ENCODE data around the gene KIRREL2. TPM values are rescaled to one million over a fixed set of nuclear protein-coding genes. Genes with fewer than 3 reads are reported as not detected.

KIRREL2 gene
- under 1 TPM; 0.55 to 0.58 TPM for total RNA-seq

- peak; percentile 38 for DNase-seq
- Mint-ChIP-seq H3K27ac (no peak within 1 kb of the TSS), H3K36me3 (ENCODE audit: low read depth) (no peaks in the 10 kb centered on the region), H3K4me1 (peaks cover 5% of the 10 kb centered on the region), H3K9me3 (no peaks in the 10 kb centered on the region), H3K4me3 (peak within 1 kb of the TSS; percentile 67), H3K27me3 (peaks cover 68% of the 10 kb centered on the region)
- ChIA-PET CTCF (no interaction called here), POLR2A (interaction anchor here (1.8 kb wide), 1 partner anchor 13 kb away, joined by 5 read pairs; no protein-coding TSS in a partner anchor)
Observed at GRCh38 chr19:35856546-35857149, at the start of gene KIRREL2. Gene KIRREL2, plus strand, starts transcription at chr19:35856911. Its CDS starts 209 bp downstream, at chr19:35857120.

- no peak overlapping the region for H3K4me3 Mint-ChIP-seq
- no peak overlapping the region for H3K27ac Mint-ChIP-seq
- H3K27me3 Mint-ChIP-seq, result peaks cover 4% of the 10 kb centered on the region
- POLR2A ChIA-PET, result no interaction called here
- CTCF ChIA-PET, result no interaction called here
- no peaks in the 10 kb centered on the region for H3K9me3 Mint-ChIP-seq
- no peaks in the 10 kb centered on the region for H3K36me3 Mint-ChIP-seq (ENCODE audit: low read depth)
- no peak for DNase-seq
- peaks cover 13% of the 10 kb centered on the region for H3K4me1 Mint-ChIP-seq
Observed at GRCh38 chr19:35807633-35808032, 49.1 kb upstream of the KIRREL2 start.

DNA sequence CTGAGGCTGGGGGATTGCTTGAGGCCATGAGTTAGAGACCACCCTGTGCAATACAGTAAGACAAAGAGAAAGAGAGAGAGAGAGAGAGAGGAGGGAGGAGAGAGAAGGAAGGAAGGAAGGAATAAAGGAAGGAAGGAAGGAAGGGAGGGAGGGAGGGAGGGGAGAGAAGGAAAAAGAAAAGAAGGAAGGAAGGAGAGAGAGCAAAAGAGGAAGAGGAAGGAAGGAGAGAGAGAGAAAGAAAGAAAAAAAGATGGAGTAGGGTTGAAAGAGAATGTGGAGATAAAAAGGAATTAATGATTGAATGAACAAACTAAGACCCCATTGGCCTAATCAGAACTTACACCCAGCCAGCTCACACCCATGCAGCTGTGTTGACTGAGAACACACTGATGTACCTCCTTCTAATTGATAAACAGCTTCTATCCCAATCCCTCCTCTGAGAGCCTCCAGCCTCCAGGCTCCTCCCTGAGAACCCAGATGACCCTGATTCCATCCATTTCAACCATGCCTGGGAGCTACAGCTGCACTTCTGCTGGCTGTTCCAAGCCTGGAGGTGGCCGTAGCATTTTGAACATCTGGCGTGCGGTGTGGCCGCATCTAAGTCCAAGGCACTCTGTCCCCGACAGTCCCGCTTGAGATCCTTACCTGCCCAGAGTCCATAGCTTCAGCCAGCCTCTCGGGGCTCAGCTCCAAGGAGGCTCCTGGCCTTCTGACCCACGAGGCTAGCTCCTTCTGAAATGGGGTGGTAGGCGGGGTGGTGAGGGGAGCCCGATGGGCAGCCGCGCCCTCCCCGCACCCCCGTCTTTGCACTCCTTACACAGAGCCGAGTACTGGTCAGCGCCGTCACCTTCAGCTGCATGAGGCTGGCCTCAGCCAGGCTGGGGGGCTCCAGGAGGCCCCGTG, 45.1 kb upstream of the KIRREL2 start:
- ChIA-PET POLR2A (no interaction called here), CTCF (no interaction called here)
- Mint-ChIP-seq H3K36me3 (ENCODE audit: low read depth) (no peaks in the 10 kb centered on the region), H3K27ac (no peak overlapping the region), H3K4me1 (no peaks in the 10 kb centered on the region), H3K4me3 (no peak overlapping the region), H3K9me3 (no peaks in the 10 kb centered on the region), H3K27me3 (peaks cover 6% of the 10 kb centered on the region)
- no peak for DNase-seq

DNA sequence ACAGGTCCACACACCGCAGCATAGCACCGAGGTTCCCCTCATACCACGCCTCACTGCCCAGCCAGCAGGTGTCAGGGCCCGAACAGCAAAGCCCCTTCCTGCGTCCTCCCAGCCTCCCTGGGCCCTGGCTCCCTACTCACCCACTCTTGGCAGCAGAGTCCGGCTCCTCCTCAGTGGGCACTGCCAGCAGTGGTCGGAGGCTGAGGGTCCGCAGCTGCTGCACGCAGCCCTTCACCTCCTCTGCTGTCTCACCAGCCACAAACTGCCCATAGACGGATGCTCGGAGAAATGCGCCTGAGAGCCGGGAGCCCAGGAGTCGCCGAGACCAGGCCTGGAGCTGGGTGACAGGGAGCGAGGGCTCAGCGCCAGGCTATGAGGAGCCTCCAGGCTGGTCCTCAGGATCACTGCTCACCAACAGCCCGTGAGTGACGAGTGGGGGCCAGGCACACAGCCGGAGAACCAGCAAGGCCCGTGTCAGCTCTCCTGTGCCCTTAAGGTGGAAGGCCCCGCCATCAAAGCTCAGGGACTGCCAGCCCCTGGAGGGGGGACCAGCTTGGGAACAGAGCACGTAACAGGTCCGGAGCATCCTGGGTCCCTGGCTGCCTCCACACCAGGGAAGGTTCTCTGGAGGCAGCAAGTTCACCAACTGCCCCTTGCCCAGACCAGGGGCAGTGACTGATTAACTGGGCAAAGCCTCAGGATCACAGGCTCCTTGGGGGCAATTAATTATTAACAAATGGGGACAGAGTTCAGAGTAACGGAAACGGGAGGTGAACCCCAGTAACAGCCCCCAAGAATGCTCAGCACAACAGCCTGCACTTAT, 44.3 kb upstream of the KIRREL2 start, which contains the start of gene PRODH2:
PRODH2 (minus strand) TSS at position 626 of the 823 bp plus-strand sequence; CDS start at position 586, 40 bp downstream.
- H3K27me3 Mint-ChIP-seq, result peaks cover 7% of the 10 kb centered on the region
- H3K27ac Mint-ChIP-seq, result no peak within 1 kb of the TSS
- H3K4me3 Mint-ChIP-seq, result no peak within 1 kb of the TSS
- no peak for DNase-seq
- H3K9me3 Mint-ChIP-seq, result no peaks in the 10 kb centered on the region
- no peaks in the 10 kb centered on the region for H3K4me1 Mint-ChIP-seq
- ChIA-PET CTCF (no interaction called here), POLR2A (no interaction called here)
- H3K36me3 Mint-ChIP-seq (ENCODE audit: low read depth), result no peaks in the 10 kb centered on the region

DNA sequence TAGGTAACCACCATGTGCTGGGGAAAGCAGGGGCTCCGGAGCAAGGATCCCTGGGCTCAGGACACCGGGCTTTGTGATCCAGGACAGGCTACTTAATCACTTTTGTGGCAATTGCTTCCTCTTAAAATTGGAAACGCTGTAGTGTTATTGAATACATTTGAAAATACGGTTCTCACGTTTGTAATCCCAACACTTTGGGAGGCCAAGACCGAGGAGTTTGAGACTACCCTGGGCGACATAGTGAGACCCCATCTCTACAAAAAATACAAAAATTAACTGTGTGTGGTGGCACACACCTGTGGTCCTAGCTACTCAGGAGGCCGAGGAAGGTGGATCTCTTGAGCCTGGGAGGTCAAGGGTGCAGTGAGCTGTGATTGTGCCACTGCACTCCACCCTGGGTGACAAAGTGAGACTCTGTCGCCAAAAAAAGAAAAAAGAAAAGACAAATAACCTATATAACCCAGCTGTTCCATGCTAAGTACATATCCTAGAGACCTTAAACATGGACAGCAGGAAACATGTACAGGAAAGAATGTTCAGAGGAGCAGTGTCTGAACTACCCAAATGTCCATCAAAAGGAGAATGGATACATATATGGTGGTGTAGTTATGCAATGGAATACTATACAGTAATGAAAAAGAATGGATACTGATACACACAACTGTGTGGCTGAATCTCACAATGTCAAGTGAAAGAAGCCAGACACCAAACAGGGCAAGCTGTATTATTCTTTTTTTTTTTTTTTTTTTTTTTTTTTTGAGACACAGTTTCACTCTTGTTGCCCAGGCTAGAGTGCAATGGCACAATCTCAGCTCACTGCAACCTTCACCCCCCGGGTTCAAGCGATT, 43.4 kb upstream of the KIRREL2 start:
- no peaks in the 10 kb centered on the region for H3K9me3 Mint-ChIP-seq
- H3K4me3 Mint-ChIP-seq, result no peak overlapping the region
- H3K4me1 Mint-ChIP-seq, result no peaks in the 10 kb centered on the region
- no peaks in the 10 kb centered on the region for H3K36me3 Mint-ChIP-seq (ENCODE audit: low read depth)
- H3K27ac Mint-ChIP-seq, result no peak overlapping the region
- CTCF ChIA-PET, result no interaction called here
- DNase-seq, result no peak
- POLR2A ChIA-PET, result no interaction called here
- H3K27me3 Mint-ChIP-seq, result peaks cover 5% of the 10 kb centered on the region

DNA sequence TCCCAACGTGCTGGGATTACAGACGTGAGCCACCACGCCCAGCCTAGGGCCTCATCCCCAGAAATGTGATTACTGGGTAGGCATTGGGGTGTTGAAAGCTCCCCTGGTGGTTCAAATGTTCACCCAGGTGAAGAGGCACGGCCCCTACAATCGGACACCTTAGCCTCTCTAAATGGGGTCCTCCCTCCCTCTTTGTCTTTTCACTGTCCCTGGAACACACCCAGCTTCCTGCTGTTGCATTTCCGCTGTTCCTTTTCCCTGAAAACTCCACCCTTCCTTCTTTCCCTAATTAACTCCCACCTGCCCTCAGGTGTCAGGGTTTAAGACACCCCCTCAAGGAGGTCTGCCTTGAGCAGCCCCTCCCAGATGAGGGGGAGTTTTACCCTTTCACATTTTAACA, 40.4 kb upstream of the KIRREL2 start:
- Mint-ChIP-seq H3K27ac (no peak overlapping the region), H3K36me3 (ENCODE audit: low read depth) (no peaks in the 10 kb centered on the region), H3K4me1 (peaks cover 5% of the 10 kb centered on the region), H3K9me3 (no peaks in the 10 kb centered on the region), H3K4me3 (no peak overlapping the region), H3K27me3 (peaks cover 12% of the 10 kb centered on the region)
- DNase-seq, result no peak
- ChIA-PET CTCF (interaction anchor here (0.6 kb wide), 1 partner anchor 55 kb away, joined by 3 read pairs; no protein-coding TSS in a partner anchor), POLR2A (no interaction called here)

DNA sequence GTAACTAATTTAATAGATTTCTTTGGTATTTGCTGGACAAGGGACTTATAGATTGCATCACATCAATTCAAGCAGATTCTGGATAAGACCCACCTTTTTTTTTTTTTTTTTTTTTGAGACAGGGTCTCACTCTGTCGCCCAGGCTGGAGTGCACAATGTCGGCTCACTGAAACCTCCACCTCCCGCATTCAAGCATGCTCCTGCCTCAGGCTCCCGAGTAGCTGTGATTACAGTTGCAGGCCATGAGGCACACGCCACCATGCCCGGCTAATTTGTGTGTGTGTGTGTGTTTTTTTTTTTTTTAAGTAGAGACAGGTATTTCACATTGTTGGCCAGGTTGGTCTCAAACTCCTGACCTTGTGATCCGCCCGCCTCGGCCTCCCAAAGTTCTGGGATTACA, 39.9 kb upstream of the KIRREL2 start:
- POLR2A ChIA-PET, result no interaction called here
- no peak for DNase-seq
- CTCF ChIA-PET, result interaction anchor here (0.6 kb wide), 1 partner anchor 56 kb away, joined by 3 read pairs; no protein-coding TSS in a partner anchor

DNA sequence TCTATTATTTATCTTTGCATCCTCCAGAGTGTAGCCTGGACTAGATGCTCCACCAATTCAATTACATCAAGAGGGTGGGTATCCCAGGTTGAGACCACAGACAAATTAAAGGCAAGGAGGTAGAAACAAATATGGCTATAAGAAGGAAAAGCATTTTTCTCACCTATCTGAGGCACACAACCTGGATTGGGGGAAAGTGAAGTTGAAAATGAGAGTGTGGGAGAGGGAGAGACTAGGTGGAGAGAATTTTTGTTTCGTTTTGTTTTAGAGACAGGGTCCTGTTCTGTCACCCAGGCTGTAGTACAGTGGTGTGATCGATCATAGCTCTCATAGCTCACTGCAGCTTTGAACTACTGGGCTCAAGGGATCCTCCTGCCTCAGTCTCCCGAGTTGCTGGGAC, 38.3 kb upstream of the KIRREL2 start:
- Mint-ChIP-seq H3K36me3 (ENCODE audit: low read depth) (no peaks in the 10 kb centered on the region), H3K4me1 (peaks cover 5% of the 10 kb centered on the region), H3K27ac (no peak overlapping the region), H3K27me3 (peaks cover 14% of the 10 kb centered on the region), H3K9me3 (no peaks in the 10 kb centered on the region), H3K4me3 (no peak overlapping the region)
- POLR2A ChIA-PET, result no interaction called here
- CTCF ChIA-PET, result interaction anchor here (0.7 to 2.0 kb wide), 4 partner anchors 60 to 127 kb away, joined by 4 to 9 read pairs (median 4); no protein-coding TSS in a partner anchor
- DNase-seq, result no peak

More for the DNA sequence above, 39.9 kb upstream of the KIRREL2 start:
- Mint-ChIP-seq H3K27ac (no peak overlapping the region), H3K36me3 (ENCODE audit: low read depth) (no peaks in the 10 kb centered on the region), H3K4me1 (peaks cover 5% of the 10 kb centered on the region), H3K4me3 (no peak overlapping the region), H3K9me3 (no peaks in the 10 kb centered on the region), H3K27me3 (peaks cover 12% of the 10 kb centered on the region)

DNA sequence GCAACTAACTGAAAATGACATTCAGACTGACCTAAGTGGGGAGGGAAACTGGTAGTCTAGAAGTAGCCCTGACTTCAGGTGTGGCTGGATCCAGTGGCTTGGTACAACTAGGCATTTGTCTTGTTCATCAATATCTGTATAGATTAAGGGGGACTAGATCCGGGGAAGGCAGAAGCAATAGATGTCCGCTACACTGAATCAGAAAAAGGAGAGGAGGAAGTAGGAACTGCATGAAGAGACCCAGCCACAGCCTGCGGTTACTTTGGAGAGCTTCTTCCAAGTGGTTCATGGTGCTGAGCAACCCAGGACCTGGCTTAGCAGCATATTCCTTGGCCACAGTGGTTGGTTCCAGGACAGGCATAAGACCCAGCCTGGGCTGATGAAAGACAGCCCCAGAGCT, 34.1 kb upstream of the KIRREL2 start:
- Mint-ChIP-seq H3K9me3 (no peaks in the 10 kb centered on the region), H3K4me1 (peaks cover 5% of the 10 kb centered on the region), H3K4me3 (no peak overlapping the region), H3K27ac (no peak overlapping the region), H3K36me3 (ENCODE audit: low read depth) (no peaks in the 10 kb centered on the region), H3K27me3 (peaks cover 12% of the 10 kb centered on the region)
- POLR2A ChIA-PET, result no interaction called here
- DNase-seq, result no peak
- CTCF ChIA-PET, result interaction anchor here (0.7 kb wide), 1 partner anchor 57 kb away, joined by 3 read pairs; no protein-coding TSS in a partner anchor

DNA sequence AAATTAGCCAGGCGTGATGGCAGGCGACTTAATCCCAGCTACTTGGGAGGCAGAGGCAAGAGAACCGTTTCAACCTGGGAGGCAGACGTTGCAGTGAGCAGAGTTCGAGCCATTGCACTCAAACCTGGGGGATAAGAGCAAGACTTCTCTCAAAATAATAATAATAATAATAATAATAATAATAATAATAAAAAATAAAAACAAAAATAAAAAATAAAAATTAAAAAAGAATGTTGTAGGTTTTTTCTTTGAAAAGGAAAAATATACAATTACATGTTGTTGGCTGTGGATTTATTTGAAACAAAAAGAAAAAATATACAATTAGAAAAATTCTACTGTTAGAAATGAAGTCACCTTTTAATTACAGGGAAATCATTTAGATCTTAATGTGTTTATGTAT, 32.6 kb upstream of the KIRREL2 start:
- peaks cover 9% of the 10 kb centered on the region for H3K27me3 Mint-ChIP-seq
- ChIA-PET POLR2A (no interaction called here), CTCF (no interaction called here)
- peaks cover 5% of the 10 kb centered on the region for H3K4me1 Mint-ChIP-seq
- no peak overlapping the region for H3K4me3 Mint-ChIP-seq
- DNase-seq, result no peak
- H3K9me3 Mint-ChIP-seq, result no peaks in the 10 kb centered on the region
- no peak overlapping the region for H3K27ac Mint-ChIP-seq
- no peaks in the 10 kb centered on the region for H3K36me3 Mint-ChIP-seq (ENCODE audit: low read depth)

DNA sequence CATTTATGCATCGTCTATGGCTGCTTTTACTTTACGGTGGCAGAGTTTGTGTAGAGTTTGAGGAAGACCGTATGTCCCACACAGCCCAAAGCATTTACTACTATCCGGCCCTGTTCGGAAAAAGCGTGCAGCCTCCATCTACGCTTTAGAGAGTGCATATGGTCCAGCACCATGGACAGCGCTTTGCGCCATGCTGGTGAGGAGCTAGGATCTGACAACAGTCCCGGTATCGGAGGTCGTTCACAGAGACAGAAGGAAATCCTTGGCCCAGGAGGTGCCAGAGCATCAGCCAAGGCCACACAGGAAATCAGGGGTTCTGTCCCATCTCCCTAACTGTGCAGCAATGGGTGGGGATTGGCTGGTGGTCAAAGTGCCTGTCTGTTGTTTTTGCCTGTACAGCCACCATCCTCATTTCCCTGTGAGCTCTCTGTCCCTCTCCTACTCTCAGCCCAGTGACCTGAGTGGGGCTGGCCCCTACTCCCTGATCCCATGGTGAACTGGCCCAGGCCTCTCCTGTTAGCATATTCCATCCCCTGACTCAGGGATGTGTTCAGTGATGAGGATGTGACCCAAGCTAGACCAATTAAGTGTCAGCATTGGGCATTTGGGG, 27.9 kb upstream of the KIRREL2 start:
- Mint-ChIP-seq H3K4me1 (no peaks in the 10 kb centered on the region), H3K27me3 (peaks cover 9% of the 10 kb centered on the region), H3K9me3 (no peaks in the 10 kb centered on the region), H3K27ac (no peak overlapping the region), H3K36me3 (ENCODE audit: low read depth) (no peaks in the 10 kb centered on the region), H3K4me3 (no peak overlapping the region)
- POLR2A ChIA-PET, result no interaction called here
- CTCF ChIA-PET, result interaction anchor here (0.5 to 0.8 kb wide), 2 partner anchors 66 to 154 kb away, joined by 3 to 4 read pairs; no protein-coding TSS in a partner anchor
- DNase-seq, result peak; percentile 65

DNA sequence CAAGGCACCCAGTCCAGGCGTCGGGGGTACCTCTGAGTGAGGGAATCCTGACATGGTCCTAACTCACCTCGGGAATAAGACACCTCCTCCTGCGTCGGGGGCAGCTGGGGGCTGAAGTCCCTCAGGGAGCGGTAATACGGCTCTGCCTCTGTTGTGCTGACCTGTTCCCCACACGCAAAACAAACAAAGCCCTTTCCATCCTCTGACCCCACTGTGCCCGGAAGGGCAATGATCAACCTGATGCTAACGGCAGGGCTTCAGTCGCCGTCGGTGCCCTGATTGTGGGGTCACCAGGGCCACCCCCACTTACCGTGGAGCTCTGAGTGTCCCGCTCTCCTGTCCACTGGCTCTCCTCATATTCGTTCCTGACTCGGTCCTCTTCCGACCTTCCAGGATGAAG, 25.7 kb upstream of the KIRREL2 start:
- CTCF ChIA-PET, result no interaction called here
- POLR2A ChIA-PET, result no interaction called here
- DNase-seq, result no peak
- no peaks in the 10 kb centered on the region for H3K4me1 Mint-ChIP-seq
- no peak overlapping the region for H3K27ac Mint-ChIP-seq
- no peak overlapping the region for H3K4me3 Mint-ChIP-seq
- peaks cover 9% of the 10 kb centered on the region for H3K27me3 Mint-ChIP-seq
- no peaks in the 10 kb centered on the region for H3K9me3 Mint-ChIP-seq
- H3K36me3 Mint-ChIP-seq (ENCODE audit: low read depth), result no peaks in the 10 kb centered on the region
